Astrocyte of the spinal cord (primary cell): ENCODE measurements around the gene PRR15.
A peak's percentile ranks its signal among the peaks of the same experiment; 100 is the strongest.

ENCODE experiments used
- DNase-seq: peaks from one replicate; pipeline ENCODE4 v3.0.0; 2011; ENCODE audit warnings: low read depth, low spot score
- H3K4me3 ChIP-seq: 2 replicates; pipeline ENCODE4 v1.5.1; 2011; ENCODE audit warnings: low read depth, mild to moderate bottlenecking, low read length, moderate library complexity
- CTCF ChIP-seq: IDR thresholded peaks from 2 replicates; pipeline ENCODE4 v1.5.1; 2012; ENCODE audit warnings: low read depth, mild to moderate bottlenecking, low read length, inconsistent platforms
- in situ Hi-C: cut with HindIII; loops from 2 replicates; pipeline ENCODE4 v1.10.0; 2017; ENCODE audit warnings: low sequenced_read_pairs

Gene PRR15

GRCh38 chr7:29565982-29566746 is 2.5 kb downstream of the PRR15 start:
- no peak for TF ChIP-seq CTCF
- DNase-seq, result no peak
- in situ Hi-C loops, result no loop called here
- peak overlapping the region; percentile 48 for H3K4me3 ChIP-seq

- no peak overlapping the region for H3K4me3 ChIP-seq
- in situ Hi-C loops, result no loop called here
- DNase-seq, result no peak
- TF ChIP-seq CTCF, result no peak
Measured at GRCh38 chr7:29567174-29567573, 3.5 kb downstream of the PRR15 start.

GRCh38 chr7:29569648-29570047 is 6.0 kb downstream of the PRR15 start:
- no peak overlapping the region for H3K4me3 ChIP-seq
- no peak for DNase-seq
- in situ Hi-C loops, result no loop called here
- TF ChIP-seq CTCF, result no peak

GRCh38 chr7:29572558-29572957 is 8.9 kb downstream of the PRR15 start:
- no peak for TF ChIP-seq CTCF
- DNase-seq, result no peak
- no peak overlapping the region for H3K4me3 ChIP-seq
- in situ Hi-C loops, result no loop called here

GRCh38 chr7:29573567-29573966 is 9.9 kb downstream of the PRR15 start:
- no peak for DNase-seq
- in situ Hi-C loops, result no loop called here

GRCh38 chr7:29574659-29575058 is 11.0 kb downstream of the PRR15 start:
- no peak for DNase-seq
- in situ Hi-C loops, result no loop called here

More at GRCh38 chr7:29573567-29573966, 9.9 kb downstream of the PRR15 start:
- TF ChIP-seq CTCF, result no peak
- no peak overlapping the region for H3K4me3 ChIP-seq

More at GRCh38 chr7:29574659-29575058, 11.0 kb downstream of the PRR15 start:
- no peak overlapping the region for H3K4me3 ChIP-seq
- no peak for TF ChIP-seq CTCF
